Muscle of leg (tissue), 16 donors: Measurements from ENCODE around the gene HDLBP. TPM values are rescaled to one million over a fixed set of nuclear protein-coding genes. Genes with fewer than 3 reads are reported as not detected.

ENCODE experiments used
- DNase-seq: peaks from one replicate; pipeline ENCODE4 v3.0.0; 2013
- H3K27ac ChIP-seq: one replicate; pipeline ENCODE4 v1.5.1; 2013; ENCODE audit warnings: mild to moderate bottlenecking, low read length, control low read depth
- H3K27me3 ChIP-seq: one replicate; pipeline ENCODE4 v1.6.1; 2013; ENCODE audit warnings: low read length; ENCODE audit not compliant: control insufficient read depth, insufficient read depth
- H3K36me3 ChIP-seq: one replicate; pipeline ENCODE4 v1.6.1; 2013; ENCODE audit warnings: low read length; ENCODE audit not compliant: control insufficient read depth, insufficient read depth
- H3K4me1 ChIP-seq: one replicate; pipeline ENCODE4 v1.6.1; 2013; ENCODE audit warnings: low read length; ENCODE audit not compliant: control insufficient read depth, insufficient read depth
- H3K4me3 ChIP-seq: one replicate; pipeline ENCODE4 v1.5.1; 2013; ENCODE audit warnings: low read length, control low read depth
- H3K9me3 ChIP-seq: replicated peaks from 2 replicates; pipeline ENCODE4 v1.6.1; 2013; ENCODE audit warnings: low read depth, low read length; ENCODE audit not compliant: control insufficient read depth
- WGBS: methylation state at CpG from one replicate; pipeline ENCODE4 v1.1.5; 2013; ENCODE audit warnings: missing lambda C conversion rate; ENCODE audit not compliant: insufficient coverage; 5-methylcytosine and 5-hydroxymethylcytosine counted together
- long read RNA-seq, 11 donors: transcript quantifications; one replicate each; lab custom pipeline, GENCODE V29; 2026
- polyA plus RNA-seq, 8 donors: library from polyadenylated mRNA; unstranded; fragments of 120-200 nt; gene quantifications; one replicate each; pipeline versions ENCODE4 v1.2.1 to v1.2.3, GENCODE V29; 2013; ENCODE audit warnings: inconsistent platforms in 1 of 8, low replicate concordance in 1 of 8; ENCODE audit not compliant: insufficient read length in 8 of 8, insufficient read depth in 1 of 8
- total RNA-seq: library from RNA; stranded (reverse); fragments of 120-200 nt; gene quantifications from one replicate; pipeline ENCODE4 v1.2.4, GENCODE V29; 2013

Gene HDLBP, protein sequence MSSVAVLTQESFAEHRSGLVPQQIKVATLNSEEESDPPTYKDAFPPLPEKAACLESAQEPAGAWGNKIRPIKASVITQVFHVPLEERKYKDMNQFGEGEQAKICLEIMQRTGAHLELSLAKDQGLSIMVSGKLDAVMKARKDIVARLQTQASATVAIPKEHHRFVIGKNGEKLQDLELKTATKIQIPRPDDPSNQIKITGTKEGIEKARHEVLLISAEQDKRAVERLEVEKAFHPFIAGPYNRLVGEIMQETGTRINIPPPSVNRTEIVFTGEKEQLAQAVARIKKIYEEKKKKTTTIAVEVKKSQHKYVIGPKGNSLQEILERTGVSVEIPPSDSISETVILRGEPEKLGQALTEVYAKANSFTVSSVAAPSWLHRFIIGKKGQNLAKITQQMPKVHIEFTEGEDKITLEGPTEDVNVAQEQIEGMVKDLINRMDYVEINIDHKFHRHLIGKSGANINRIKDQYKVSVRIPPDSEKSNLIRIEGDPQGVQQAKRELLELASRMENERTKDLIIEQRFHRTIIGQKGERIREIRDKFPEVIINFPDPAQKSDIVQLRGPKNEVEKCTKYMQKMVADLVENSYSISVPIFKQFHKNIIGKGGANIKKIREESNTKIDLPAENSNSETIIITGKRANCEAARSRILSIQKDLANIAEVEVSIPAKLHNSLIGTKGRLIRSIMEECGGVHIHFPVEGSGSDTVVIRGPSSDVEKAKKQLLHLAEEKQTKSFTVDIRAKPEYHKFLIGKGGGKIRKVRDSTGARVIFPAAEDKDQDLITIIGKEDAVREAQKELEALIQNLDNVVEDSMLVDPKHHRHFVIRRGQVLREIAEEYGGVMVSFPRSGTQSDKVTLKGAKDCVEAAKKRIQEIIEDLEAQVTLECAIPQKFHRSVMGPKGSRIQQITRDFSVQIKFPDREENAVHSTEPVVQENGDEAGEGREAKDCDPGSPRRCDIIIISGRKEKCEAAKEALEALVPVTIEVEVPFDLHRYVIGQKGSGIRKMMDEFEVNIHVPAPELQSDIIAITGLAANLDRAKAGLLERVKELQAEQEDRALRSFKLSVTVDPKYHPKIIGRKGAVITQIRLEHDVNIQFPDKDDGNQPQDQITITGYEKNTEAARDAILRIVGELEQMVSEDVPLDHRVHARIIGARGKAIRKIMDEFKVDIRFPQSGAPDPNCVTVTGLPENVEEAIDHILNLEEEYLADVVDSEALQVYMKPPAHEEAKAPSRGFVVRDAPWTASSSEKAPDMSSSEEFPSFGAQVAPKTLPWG (N-terminal part only)
- total RNA-seq (332 TPM), polyA plus RNA-seq (100 to 1,000 TPM; 331 to 470 (median 405) TPM)
- long read RNA-seq, donor 1, full-length matches to known transcripts, result 9 of 129 reads
- long read RNA-seq, donor 1, partial matches to known transcripts, result 110 of 129 reads
- long read RNA-seq, donor 1, other reads (novel, unspliced or antisense), result 10 of 129 reads
- long read RNA-seq, donor 2, full-length matches to known transcripts, result 5 of 5 reads
- long read RNA-seq, donor 2, partial matches to known transcripts, result 0 of 5 reads
- long read RNA-seq, donor 2, other reads (novel, unspliced or antisense), result 0 of 5 reads
- long read RNA-seq, donor 3, full-length matches to known transcripts, result 17 of 411 reads
- long read RNA-seq, donor 3, partial matches to known transcripts, result 389 of 411 reads
- long read RNA-seq, donor 3, other reads (novel, unspliced or antisense), result 5 of 411 reads
- long read RNA-seq, donor 4, full-length matches to known transcripts, result 11 of 89 reads
- long read RNA-seq, donor 4, partial matches to known transcripts, result 78 of 89 reads
- long read RNA-seq, donor 4, other reads (novel, unspliced or antisense), result 0 of 89 reads
- long read RNA-seq, donor 5, full-length matches to known transcripts, result 39 of 1,863 reads
- long read RNA-seq, donor 5, partial matches to known transcripts, result 1,696 of 1,863 reads
- long read RNA-seq, donor 5, other reads (novel, unspliced or antisense), result 128 of 1,863 reads
- long read RNA-seq, donor 6, full-length matches to known transcripts, result 29 of 403 reads
- long read RNA-seq, donor 6, partial matches to known transcripts, result 297 of 403 reads
- long read RNA-seq, donor 6, other reads (novel, unspliced or antisense), result 77 of 403 reads
- long read RNA-seq, donor 7, full-length matches to known transcripts, result 23 of 181 reads
- long read RNA-seq, donor 7, partial matches to known transcripts, result 158 of 181 reads
- long read RNA-seq, donor 7, other reads (novel, unspliced or antisense), result 0 of 181 reads
- long read RNA-seq, donor 8, transcript HDLBP-245 (2 exons, 356 nt), result major isoform, 10 of 228 reads
- long read RNA-seq, donor 8, partial matches to known transcripts, result 182 of 228 reads
- long read RNA-seq, donor 8, other reads (novel, unspliced or antisense), result 26 of 228 reads
- long read RNA-seq, donor 9, full-length matches to known transcripts, result 21 of 785 reads
- long read RNA-seq, donor 9, partial matches to known transcripts, result 726 of 785 reads
- long read RNA-seq, donor 9, other reads (novel, unspliced or antisense), result 38 of 785 reads
- long read RNA-seq, donor 10, full-length matches to known transcripts, result 23 of 288 reads
- long read RNA-seq, donor 10, partial matches to known transcripts, result 211 of 288 reads
- long read RNA-seq, donor 10, other reads (novel, unspliced or antisense), result 54 of 288 reads
- long read RNA-seq, donor 11, full-length matches to known transcripts, result 16 of 145 reads
- long read RNA-seq, donor 11, partial matches to known transcripts, result 129 of 145 reads
- long read RNA-seq, donor 11, other reads (novel, unspliced or antisense), result 0 of 145 reads

DNA sequence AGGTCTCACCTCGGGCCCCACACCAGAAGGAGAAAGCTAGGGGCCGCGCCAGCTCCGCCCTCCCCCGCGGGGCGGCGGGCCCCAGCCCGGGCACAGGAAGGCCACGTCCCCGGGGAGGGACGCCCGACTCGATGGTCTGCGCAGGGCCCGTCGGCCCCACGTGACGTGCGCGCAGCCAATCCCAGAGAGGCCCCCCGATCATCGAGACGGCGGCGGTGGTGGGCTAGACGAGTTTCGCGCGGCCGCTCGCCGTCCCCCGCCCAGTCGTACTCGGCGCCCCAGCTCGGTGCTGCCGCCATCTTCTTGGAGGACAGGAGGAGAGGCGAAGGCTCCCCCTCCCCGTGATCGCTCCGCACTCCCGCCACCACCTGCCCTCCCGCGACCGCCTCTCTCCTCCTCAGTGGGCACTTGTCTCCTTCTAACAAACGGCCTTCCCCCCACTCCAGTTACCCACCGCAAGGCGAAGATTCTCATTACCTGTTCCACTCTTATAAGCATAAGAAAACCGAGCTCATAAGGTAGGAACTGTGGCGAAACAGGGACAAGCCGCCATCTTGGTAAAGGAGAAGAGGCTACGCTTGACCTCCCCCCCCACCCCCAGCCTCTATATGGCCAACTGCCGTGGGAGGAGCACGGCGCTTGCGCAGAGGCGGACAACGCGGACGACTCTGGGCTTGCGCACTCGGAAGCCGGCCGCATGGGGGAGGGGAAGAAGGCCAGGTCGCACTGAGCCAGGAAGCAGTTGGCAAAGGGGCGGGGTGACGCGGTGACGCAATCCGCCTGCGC is at the start of gene HDLBP:
TSS of gene HDLBP (minus strand) at position 580 of the 786 bp plus-strand sequence. CDS start 48,803 bp downstream, outside the sequence.
- H3K27me3 ChIP-seq, result no peaks in the 10 kb centered on the region
- peaks cover 18% of the 10 kb centered on the region for H3K4me1 ChIP-seq
- DNase-seq, result peak; percentile 99
- peak within 1 kb of the TSS; percentile 100 for H3K27ac ChIP-seq
- H3K36me3 ChIP-seq, result no peaks in the 10 kb centered on the region
- WGBS, result under 1% methylated on average over 41 of the region's 73 CpGs
- H3K9me3 ChIP-seq, result no peaks in the 10 kb centered on the region
- peak within 1 kb of the TSS; percentile 95 for H3K4me3 ChIP-seq

DNA sequence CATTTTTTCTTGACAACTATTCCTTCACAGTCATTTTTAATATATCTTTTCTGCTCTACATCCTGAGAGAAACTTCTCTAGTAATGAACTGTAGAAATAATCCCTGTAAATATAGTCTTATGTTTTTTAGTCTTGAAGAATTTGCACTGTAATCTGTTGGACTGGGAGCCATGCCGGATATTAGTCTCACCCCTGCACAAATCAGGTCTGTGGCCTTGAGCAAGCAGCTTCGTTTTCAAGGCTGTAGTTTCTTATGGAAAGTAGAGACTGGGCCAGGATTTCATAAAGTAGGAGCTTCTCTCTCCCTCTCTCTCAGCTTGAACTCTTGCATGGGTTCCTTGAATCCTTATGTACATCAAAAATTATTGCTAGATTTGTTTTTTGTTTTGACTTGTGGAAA is 49.3 kb upstream of the HDLBP start:
- Histone ChIP-seq H3K36me3 (peaks cover 3% of the 10 kb centered on the region), H3K27ac (no peak overlapping the region), H3K27me3 (no peaks in the 10 kb centered on the region), H3K9me3 (peaks cover 4% of the 10 kb centered on the region), H3K4me3 (no peak overlapping the region), H3K4me1 (peaks cover 18% of the 10 kb centered on the region)
- DNase-seq, result peak; percentile 26
- whole genome bisulfite sequencing, result 100% methylated on average over 1 of the region's 2 CpGs

- H3K4me3 ChIP-seq, result no peak overlapping the region
- H3K4me1 ChIP-seq, result peaks cover 18% of the 10 kb centered on the region
- H3K27me3 ChIP-seq, result no peaks in the 10 kb centered on the region
- H3K9me3 ChIP-seq, result peaks cover 4% of the 10 kb centered on the region
- no peak for DNase-seq
- no peak overlapping the region for H3K27ac ChIP-seq
- peaks cover 3% of the 10 kb centered on the region for H3K36me3 ChIP-seq
- 88% methylated on average over 6 of the region's 7 CpGs for WGBS
Measured at GRCh38 chr2:241363426-241363825, 48.0 kb upstream of the HDLBP start.

DNA sequence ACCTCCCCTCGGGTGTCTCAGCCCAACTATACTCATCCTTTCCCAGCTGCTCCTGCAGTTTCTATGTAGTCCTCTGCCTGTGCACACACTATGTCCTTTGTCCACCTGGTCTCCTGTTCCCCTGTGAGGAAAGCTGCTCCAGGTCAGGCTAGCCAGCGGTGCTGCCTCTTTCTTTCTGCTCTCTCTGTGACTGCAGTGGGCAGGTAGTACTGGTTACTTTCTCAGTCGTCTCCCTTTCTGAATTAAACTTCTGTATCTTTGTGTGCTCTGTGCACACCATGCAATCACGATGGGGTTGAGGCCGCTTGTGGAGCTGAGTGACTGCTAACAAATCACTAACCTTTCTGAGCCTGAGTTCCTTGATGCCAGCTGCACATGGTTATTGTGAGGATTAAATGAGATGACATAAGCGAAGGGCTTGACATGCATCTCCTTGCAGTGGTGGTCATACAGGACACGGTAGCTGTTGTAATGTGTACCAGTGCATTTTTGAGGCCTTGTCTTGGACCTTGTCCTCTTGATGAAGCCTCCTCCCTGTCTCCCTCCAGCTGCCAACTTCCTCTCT is 44.1 kb upstream of the HDLBP start:
- no peak for DNase-seq
- WGBS, result 71% methylated on average over 4 of the region's 7 CpGs
- peaks cover 25% of the 10 kb centered on the region for H3K4me1 ChIP-seq

GRCh38 chr2:241358470-241358869 is 43.0 kb upstream of the HDLBP start:
- WGBS, result 96% methylated on average over 4 of the region's 5 CpGs
- Histone ChIP-seq H3K9me3 (no peaks in the 10 kb centered on the region), H3K27me3 (no peaks in the 10 kb centered on the region), H3K4me1 (peaks cover 20% of the 10 kb centered on the region), H3K36me3 (peaks cover 8% of the 10 kb centered on the region), H3K4me3 (no peak overlapping the region), H3K27ac (no peak overlapping the region)
- DNase-seq, result peak; percentile 51

More for the DNA sequence above, 44.1 kb upstream of the HDLBP start:
- peaks cover 10% of the 10 kb centered on the region for H3K36me3 ChIP-seq
- H3K27ac ChIP-seq, result no peak overlapping the region
- no peaks in the 10 kb centered on the region for H3K27me3 ChIP-seq
- peaks cover 4% of the 10 kb centered on the region for H3K9me3 ChIP-seq
- no peak overlapping the region for H3K4me3 ChIP-seq

- Histone ChIP-seq H3K27ac (no peak overlapping the region), H3K4me3 (no peak overlapping the region), H3K36me3 (peaks cover 14% of the 10 kb centered on the region), H3K9me3 (no peaks in the 10 kb centered on the region), H3K27me3 (no peaks in the 10 kb centered on the region), H3K4me1 (peaks cover 12% of the 10 kb centered on the region)
- no peak for DNase-seq
- WGBS, result no CpG with 5 or more reads among the region's 3 CpGs
Measured at GRCh38 chr2:241357531-241357930, 42.1 kb upstream of the HDLBP start.

- Histone ChIP-seq H3K36me3 (peaks cover 16% of the 10 kb centered on the region), H3K4me3 (peak overlapping the region; percentile 78), H3K27me3 (no peaks in the 10 kb centered on the region), H3K27ac (peak overlapping the region; percentile 76), H3K9me3 (no peaks in the 10 kb centered on the region), H3K4me1 (peaks cover 12% of the 10 kb centered on the region)
- peak; percentile 16 for DNase-seq
- 4% methylated on average over 3 of the region's 5 CpGs for WGBS
Measured at GRCh38 chr2:241356871-241357260, 41.4 kb upstream of the HDLBP start.
